GM21528 (cell line): ENCODE measurements around the gene GAMT.

ENCODE experiments used
- ATAC-seq: cut with Tn5 transposase; IDR thresholded peaks from one replicate; pipeline ENCODE4 v1.9.1; 2021; ENCODE audit warnings: mild to moderate bottlenecking, moderate library complexity; ENCODE audit not compliant: unreplicated experiment, low FRiP score

The GAMT gene

DNA sequence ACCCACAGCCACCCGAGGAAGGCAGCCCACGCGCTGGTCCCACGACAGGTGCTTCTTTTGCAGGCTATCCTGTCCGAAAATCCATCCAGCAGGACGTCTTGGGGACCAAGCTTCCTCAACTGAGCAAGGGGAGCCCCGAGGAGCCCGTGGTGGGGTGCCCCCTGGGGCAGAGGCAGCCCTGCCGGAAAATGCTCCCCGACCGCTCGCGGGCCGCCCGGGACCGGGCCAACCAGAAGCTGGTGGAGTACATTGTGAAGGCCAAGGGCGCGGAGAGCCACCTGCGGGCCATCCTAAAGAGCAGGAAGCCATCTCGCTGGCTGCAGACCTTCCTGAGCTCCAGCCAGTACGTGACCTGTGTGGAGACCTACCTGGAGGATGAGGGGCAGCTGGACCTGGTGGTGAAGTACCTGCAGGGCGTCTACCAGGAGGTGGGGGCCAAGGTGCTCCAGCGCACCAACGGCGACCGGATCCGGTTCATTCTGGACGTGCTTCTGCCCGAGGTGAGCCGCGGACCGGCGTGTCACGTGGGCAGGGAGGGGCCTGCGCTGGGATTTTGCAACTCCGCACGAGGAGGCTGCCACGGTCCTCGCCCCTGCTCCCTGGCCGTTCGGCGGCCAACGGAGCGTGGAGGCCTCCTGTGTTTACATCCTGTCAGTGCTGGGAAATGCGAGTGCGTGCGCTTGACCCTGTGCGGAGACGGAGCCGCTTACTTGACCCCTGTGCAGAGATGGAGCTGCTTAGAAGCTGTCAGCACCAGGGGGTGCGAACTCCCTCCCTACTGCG lies 30.6 kb downstream of the GAMT start:
- no peak for ATAC-seq

GRCh38 chr19:1369214-1369805 lies 32.0 kb downstream of the GAMT start:
- no peak for ATAC-seq

GRCh38 chr19:1366899-1367870 lies 34.2 kb downstream of the GAMT start:
- no peak for ATAC-seq

DNA sequence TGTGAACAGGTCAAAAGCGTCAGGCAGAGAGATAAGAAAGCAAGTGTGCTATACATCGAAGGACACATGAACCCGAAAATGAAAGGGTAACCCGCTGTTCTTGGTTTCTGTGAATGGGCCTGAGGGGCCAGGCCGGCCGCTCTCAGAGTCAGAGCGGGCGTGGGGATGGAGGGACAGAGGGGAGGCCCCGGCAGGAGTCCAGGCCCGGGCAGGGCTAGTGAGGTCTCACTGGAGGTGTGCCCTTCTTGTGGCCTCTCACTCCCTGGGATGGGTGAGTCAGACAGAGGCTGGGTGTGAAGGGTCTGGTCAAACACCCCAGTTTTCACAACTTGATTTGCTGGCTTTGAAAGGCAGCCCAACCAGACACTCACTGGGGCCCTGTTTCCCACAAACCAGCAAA lies 35.0 kb downstream of the GAMT start:
- no peak for ATAC-seq

- ATAC-seq = no peak
Observed at GRCh38 chr19:1365319-1366269, 35.7 kb downstream of the GAMT start.

DNA sequence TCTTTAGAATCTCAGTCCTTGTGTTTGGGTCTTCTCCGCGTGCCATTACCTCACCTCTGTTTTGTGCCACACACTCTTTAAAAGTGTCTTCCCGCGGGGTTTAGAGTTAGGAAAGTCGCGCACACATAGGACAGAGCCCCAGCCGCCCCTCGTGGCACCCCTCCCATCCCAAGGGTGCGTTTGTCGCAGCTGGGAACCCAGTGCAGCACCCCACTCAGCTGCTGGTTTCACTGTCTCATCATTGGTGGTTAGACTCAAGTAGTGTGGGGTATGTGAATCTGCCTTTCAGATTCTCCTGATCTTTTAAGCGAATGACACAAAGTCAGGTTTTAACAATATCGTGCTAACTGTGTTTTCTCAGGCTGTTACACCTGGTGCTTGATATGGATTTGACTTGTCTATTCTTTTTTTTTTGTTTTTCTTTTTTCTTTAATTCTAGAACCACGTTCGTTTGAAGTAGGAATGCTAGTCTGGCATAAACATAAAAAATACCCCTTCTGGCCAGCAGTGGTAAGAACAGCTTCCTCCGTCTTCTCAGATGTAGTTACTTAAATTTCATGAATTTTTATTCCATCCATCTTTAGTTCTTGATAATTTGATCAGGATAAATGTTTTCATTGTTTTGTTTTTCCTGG lies 37.2 kb downstream of the GAMT start:
- no peak for ATAC-seq

DNA sequence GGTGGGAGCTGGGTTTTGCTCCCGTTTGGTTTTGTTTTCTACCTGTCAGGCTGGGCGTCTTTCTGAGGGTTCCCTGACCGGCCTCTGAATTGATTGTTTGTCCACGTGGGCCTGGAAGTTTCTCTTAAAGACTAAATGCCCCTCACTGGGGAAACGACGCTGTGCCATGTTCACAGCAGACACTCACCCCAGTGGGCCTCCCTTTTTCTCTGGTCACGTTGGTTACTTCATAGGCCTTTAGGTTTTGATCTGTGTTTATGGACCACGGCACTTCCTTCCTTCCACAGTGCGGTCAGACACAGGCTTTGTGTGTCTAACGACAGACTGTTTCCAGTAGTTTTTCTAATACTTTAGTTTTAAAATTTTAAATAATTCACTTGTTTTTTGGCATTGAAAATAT lies 37.7 kb downstream of the GAMT start:
- ATAC-seq = no peak

- no peak for ATAC-seq
Observed at GRCh38 chr19:1362387-1363257, 38.7 kb downstream of the GAMT start.

- no peak for ATAC-seq
Observed at GRCh38 chr19:1361601-1362386, 39.5 kb downstream of the GAMT start.

DNA sequence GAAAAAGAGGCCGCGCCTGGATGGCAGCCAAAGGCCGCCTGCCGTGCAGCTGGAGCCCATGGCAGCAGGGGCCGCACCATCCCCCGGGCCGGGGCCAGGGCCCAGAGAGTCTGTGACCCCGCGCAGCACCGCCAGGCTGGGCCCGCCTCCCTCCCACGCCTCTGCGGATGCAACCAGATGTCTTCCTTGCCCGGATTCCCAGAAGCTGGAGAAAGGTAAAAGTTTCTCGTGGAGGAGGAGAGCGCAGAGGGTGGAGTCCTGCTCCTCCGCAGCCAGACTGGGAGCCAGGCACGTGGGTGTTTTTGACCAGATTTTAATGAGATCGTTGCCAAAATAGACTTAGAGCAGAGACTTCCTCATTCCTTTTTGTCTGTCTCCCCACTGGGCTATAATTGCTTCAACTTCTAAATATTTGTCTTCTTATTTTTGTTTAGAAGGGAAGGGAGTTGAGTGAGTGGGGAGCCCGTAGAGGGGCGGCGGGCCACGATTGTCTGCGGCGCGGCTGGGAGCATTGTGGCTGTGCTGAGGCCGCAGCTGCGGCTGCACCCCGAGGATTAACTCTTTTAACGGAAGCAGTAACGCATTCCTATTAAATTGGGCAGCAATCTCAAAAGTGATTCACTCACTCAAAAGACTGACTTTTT lies 40.4 kb downstream of the GAMT start:
- no peak for ATAC-seq

- ATAC-seq = no peak
Observed at GRCh38 chr19:1360126-1360817, 41.1 kb downstream of the GAMT start.

DNA sequence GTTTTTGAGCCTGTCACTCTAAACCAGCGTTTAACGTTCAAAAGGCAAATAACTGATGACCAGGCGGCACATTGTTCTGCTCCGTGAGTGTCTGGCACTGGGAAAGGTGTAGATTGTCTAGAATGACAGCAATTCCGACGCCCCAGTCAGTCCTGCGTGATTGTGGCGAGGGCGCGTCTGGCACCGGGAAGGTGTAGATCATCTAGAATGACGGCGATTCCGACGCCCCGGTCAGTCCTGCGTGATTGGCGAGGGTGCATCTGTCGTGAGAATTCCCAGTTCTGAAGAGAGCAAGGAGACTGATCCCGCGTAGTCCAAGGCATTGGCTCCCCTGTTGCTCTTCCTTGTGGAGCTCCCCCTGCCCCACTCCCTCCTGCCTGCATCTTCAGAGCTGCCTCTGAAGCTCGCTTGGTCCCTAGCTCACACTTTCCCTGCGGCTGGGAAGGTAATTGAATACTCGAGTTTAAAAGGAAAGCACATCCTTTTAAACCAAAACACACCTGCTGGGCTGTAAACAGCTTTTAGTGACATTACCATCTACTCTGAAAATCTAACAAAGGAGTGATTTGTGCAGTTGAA lies 43.7 kb downstream of the GAMT start:
- ATAC-seq = no peak

- no peak for ATAC-seq
Observed at GRCh38 chr19:1356508-1356865, 44.9 kb downstream of the GAMT start.

GRCh38 chr19:1355568-1356507 lies 45.5 kb downstream of the GAMT start:
- no peak for ATAC-seq

- no peak for ATAC-seq
Observed at GRCh38 chr19:1354970-1355567, 46.3 kb downstream of the GAMT start.
